Mesenchymal stem cell (in vitro differentiated cells and primary cell): ENCODE measurements around the gene CALM1.

Source experiments
- DNase-seq: peaks from one replicate; pipeline ENCODE4 v3.0.0-alpha.2; 2013
- H2AFZ ChIP-seq: one replicate; pipeline ENCODE4 v1.6.1; 2013; ENCODE audit warnings: low read depth, mild to moderate bottlenecking, control low read depth, inconsistent platforms, low read length, moderate library complexity
- H2AK5ac ChIP-seq: 2 replicates; pipeline ENCODE4 v1.6.1; 2013; ENCODE audit warnings: low read length, moderate library complexity, mild to moderate bottlenecking, inconsistent platforms; ENCODE audit not compliant: severe bottlenecking
- H2BK120ac ChIP-seq: one replicate; pipeline ENCODE4 v1.6.1; 2013; ENCODE audit warnings: low read depth, mild to moderate bottlenecking, inconsistent platforms, low read length, moderate library complexity
- H2BK12ac ChIP-seq, 2 experiments: one replicate each; pipeline ENCODE4 v1.6.1; 2013; ENCODE audit warnings: inconsistent platforms in 2 of 2, low read length in 2 of 2, mild to moderate bottlenecking in 2 of 2, moderate library complexity in 2 of 2, control low read depth in 1 of 2
- H2BK15ac ChIP-seq: one replicate; pipeline ENCODE4 v1.6.1; 2013; ENCODE audit warnings: mild to moderate bottlenecking, low read depth, inconsistent platforms; ENCODE audit not compliant: poor library complexity, severe bottlenecking
- H2BK5ac ChIP-seq: 2 replicates; pipeline ENCODE4 v1.6.1; 2013; ENCODE audit warnings: low read depth, mild to moderate bottlenecking, low read length, control low read depth, inconsistent platforms; ENCODE audit not compliant: poor library complexity, severe bottlenecking
- H3K14ac ChIP-seq, 2 experiments: one replicate each; pipeline ENCODE4 v1.6.1; 2013; ENCODE audit warnings: inconsistent platforms in 2 of 2, low read length in 2 of 2, control low read depth in 1 of 2, mild to moderate bottlenecking in 1 of 2, moderate library complexity in 1 of 2
- H3K18ac ChIP-seq, 2 experiments: one replicate each; pipeline ENCODE4 v1.6.1; 2013; ENCODE audit warnings: inconsistent platforms in 2 of 2, low read length in 2 of 2, control low read depth in 1 of 2, low read depth in 1 of 2, mild to moderate bottlenecking in 1 of 2
- H3K23ac ChIP-seq, 2 experiments: one replicate each; pipeline ENCODE4 v1.6.1; 2013; ENCODE audit warnings: inconsistent platforms in 2 of 2, low read length in 2 of 2, mild to moderate bottlenecking in 2 of 2, moderate library complexity in 2 of 2, control low read depth in 1 of 2
- H3K27ac ChIP-seq: 2 replicates; pipeline ENCODE4 v1.5.1; 2013; ENCODE audit warnings: mild to moderate bottlenecking, moderate library complexity, low read length, control low read depth, inconsistent platforms; ENCODE audit not compliant: poor library complexity, severe bottlenecking
- H3K27me3 ChIP-seq, 2 experiments: 2 replicates each; pipeline versions ENCODE4 v1.6.1 to v1.7.0; 2013; ENCODE audit warnings: low read length in 2 of 2, mild to moderate bottlenecking in 2 of 2, moderate library complexity in 2 of 2, control low read depth in 1 of 2, inconsistent platforms in 1 of 2; ENCODE audit not compliant: control insufficient read depth in 1 of 2, insufficient read depth in 1 of 2
- H3K36me3 ChIP-seq, 2 experiments: 2 replicates each; pipeline versions ENCODE4 v1.6.1 to v1.7.0; 2013; ENCODE audit warnings: low read length in 2 of 2, control low read depth in 1 of 2, inconsistent platforms in 1 of 2, low read depth in 1 of 2, mild to moderate bottlenecking in 1 of 2; ENCODE audit not compliant: insufficient read depth in 2 of 2, control insufficient read depth in 1 of 2
- H3K4ac ChIP-seq, 2 experiments: one replicate each; pipeline ENCODE4 v1.6.1; 2013; ENCODE audit warnings: inconsistent platforms in 2 of 2, low read length in 2 of 2, mild to moderate bottlenecking in 2 of 2, moderate library complexity in 2 of 2, control low read depth in 1 of 2, low read depth in 1 of 2
- H3K4me1 ChIP-seq: 2 replicates; pipeline ENCODE4 v1.6.1; 2013; ENCODE audit warnings: low read depth, low read length, control low read depth; ENCODE audit not compliant: control insufficient read depth, insufficient read depth
- H3K4me2 ChIP-seq: 2 replicates; pipeline ENCODE4 v1.6.1; 2013; ENCODE audit warnings: low read length, mild to moderate bottlenecking, inconsistent platforms; ENCODE audit not compliant: poor library complexity, severe bottlenecking
- H3K4me3 ChIP-seq, 2 experiments: 2 replicates each; pipeline versions ENCODE4 v1.5.1 to v1.7.0; 2013; ENCODE audit warnings: low read length in 2 of 2, mild to moderate bottlenecking in 2 of 2, control low read depth in 1 of 2, low read depth in 1 of 2; ENCODE audit not compliant: insufficient read depth in 1 of 2
- H3K79me1 ChIP-seq: replicated peaks from 2 replicates; pipeline ENCODE4 v1.6.1; 2013; ENCODE audit warnings: mild to moderate bottlenecking, control low read depth, low read length, inconsistent platforms; ENCODE audit not compliant: poor library complexity, severe bottlenecking
- H3K9ac ChIP-seq: 2 replicates; pipeline ENCODE4 v1.7.0; 2013; ENCODE audit warnings: mild to moderate bottlenecking, low read length, moderate library complexity
- H3K9me3 ChIP-seq: 2 replicates; pipeline ENCODE4 v1.7.0; 2013; ENCODE audit warnings: mild to moderate bottlenecking, low read length; ENCODE audit not compliant: control insufficient read depth
- H4K8ac ChIP-seq: one replicate; pipeline ENCODE4 v1.6.1; 2013; ENCODE audit warnings: inconsistent platforms, mild to moderate bottlenecking, low read length, moderate library complexity
- H4K91ac ChIP-seq: one replicate; pipeline ENCODE4 v1.6.1; 2013; ENCODE audit warnings: mild to moderate bottlenecking, low read length, inconsistent platforms
- WGBS: methylation state at CpG from one replicate; pipeline ENCODE4 v1.1.7; 2013; ENCODE audit warnings: mixed read lengths; 5-methylcytosine and 5-hydroxymethylcytosine counted together

Gene CALM1

DNA sequence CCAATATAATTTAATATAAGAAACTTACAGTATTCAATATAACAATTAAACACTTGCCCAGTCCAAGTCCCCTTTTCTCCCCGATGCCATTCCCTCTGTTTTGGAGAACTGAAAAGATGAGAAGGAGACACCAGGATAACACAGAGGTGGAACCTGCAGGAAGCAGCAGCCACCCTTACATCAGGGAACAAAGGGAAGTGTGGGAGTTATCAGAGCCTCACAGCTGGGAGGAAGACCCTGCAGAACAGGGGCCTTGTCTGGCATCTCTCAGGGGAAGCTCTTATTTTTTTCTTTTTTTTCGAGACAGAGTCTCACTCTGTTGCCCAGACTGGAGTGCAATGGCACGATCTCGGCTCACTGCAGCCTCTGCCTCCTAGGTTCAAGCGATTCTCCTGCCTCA, 52.6 kb downstream of the CALM1 start:
- Histone ChIP-seq H3K79me1 (no peaks in the 10 kb centered on the region), H3K9ac (no peak overlapping the region), H3K4ac (no peak overlapping the region), H3K36me3 (no peaks in the 10 kb centered on the region), H2BK15ac (no peak overlapping the region), H3K4me3 (no peak overlapping the region), H2BK5ac (no peak overlapping the region), H3K9me3 (peaks cover 10% of the 10 kb centered on the region), H2BK120ac (no peak overlapping the region), H3K27ac (no peak overlapping the region), H4K91ac (no peak overlapping the region), H3K27me3 (peaks cover 0 to 43% of the 10 kb centered on the region in 2 experiments), H3K14ac (no peak overlapping the region), H2AFZ (no peak overlapping the region), H3K23ac (no peak overlapping the region), H3K4me2 (no peak overlapping the region), H3K4me1 (peaks cover 6% of the 10 kb centered on the region), H3K18ac (no peak overlapping the region), H2AK5ac (no peak overlapping the region), H2BK12ac (no peak overlapping the region), H4K8ac (no peak overlapping the region)
- 78% methylated on average over 4 of the region's 5 CpGs for WGBS
- no peak for DNase-seq

DNA sequence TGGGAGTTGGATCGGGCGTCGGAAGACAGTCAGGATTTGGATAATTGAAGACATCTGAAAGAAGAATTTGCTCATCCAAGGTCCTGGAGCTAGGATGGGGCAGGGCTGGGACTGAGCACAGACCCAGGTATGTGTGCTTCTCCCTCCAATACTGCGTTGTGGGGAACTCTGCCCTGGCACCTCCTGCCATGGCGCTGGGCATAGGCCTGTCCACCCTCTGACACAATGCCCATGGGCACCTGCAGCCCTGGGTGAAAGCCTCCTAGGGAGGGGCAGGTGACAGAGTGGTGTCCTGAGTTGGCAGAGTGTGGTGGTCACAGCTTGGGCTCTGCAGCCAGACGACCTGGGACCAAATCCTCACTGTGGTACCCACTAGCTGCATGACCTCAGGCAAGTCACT, 53.3 kb downstream of the CALM1 start:
- H3K9me3 ChIP-seq, result peaks cover 10% of the 10 kb centered on the region
- no peak overlapping the region for H2AK5ac ChIP-seq
- H3K79me1 ChIP-seq, result no peaks in the 10 kb centered on the region
- no peak overlapping the region for H2AFZ ChIP-seq
- no peak overlapping the region for H2BK15ac ChIP-seq
- H2BK12ac ChIP-seq, result no peak overlapping the region
- H3K14ac ChIP-seq, result no peak overlapping the region
- H3K27me3 ChIP-seq, result peaks cover under 1 to 51% of the 10 kb centered on the region in 2 experiments
- no peak overlapping the region for H3K4me2 ChIP-seq
- H4K91ac ChIP-seq, result no peak overlapping the region
- no peak overlapping the region for H2BK5ac ChIP-seq
- no peak overlapping the region for H3K4me3 ChIP-seq
- H3K23ac ChIP-seq, result no peak overlapping the region
- H2BK120ac ChIP-seq, result no peak overlapping the region
- no peaks in the 10 kb centered on the region for H3K36me3 ChIP-seq
- DNase-seq, result no peak
- H3K4me1 ChIP-seq, result peaks cover 6% of the 10 kb centered on the region
- 93% methylated on average over 5 of the region's 6 CpGs for WGBS
- H3K18ac ChIP-seq, result no peak overlapping the region
- no peak overlapping the region for H3K9ac ChIP-seq
- no peak overlapping the region for H4K8ac ChIP-seq
- H3K4ac ChIP-seq, result no peak overlapping the region
- H3K27ac ChIP-seq, result no peak overlapping the region

DNA sequence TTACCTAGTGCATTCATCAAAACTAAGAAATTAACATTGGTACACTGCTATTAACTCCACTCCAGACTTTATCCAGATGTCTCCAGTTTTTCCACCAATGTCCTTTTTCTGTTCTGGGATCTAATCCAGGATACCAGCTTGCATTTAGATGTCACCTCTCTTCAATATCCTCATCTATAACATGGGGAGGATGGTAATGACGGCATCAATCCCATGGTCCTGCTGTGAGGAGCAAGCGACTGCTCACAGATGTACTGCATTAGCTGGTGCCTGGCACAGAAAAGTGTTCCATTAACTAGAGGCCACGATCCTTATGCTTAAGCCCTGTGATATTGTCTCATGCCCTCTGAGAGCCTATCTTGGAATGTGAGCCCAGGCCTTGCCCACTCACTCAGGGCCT, 53.8 kb downstream of the CALM1 start:
- Histone ChIP-seq H3K27me3 (peaks cover 6 to 56% of the 10 kb centered on the region in 2 experiments), H2BK12ac (no peak overlapping the region), H3K4ac (no peak overlapping the region), H2BK120ac (no peak overlapping the region), H3K14ac (no peak overlapping the region), H3K79me1 (no peaks in the 10 kb centered on the region), H2AK5ac (no peak overlapping the region), H3K18ac (no peak overlapping the region), H4K91ac (no peak overlapping the region), H3K27ac (no peak overlapping the region), H3K23ac (no peak overlapping the region), H3K9me3 (peaks cover 10% of the 10 kb centered on the region), H4K8ac (no peak overlapping the region), H3K4me2 (no peak overlapping the region), H3K4me3 (no peak overlapping the region), H2AFZ (no peak overlapping the region), H2BK15ac (no peak overlapping the region), H3K36me3 (no peaks in the 10 kb centered on the region), H3K4me1 (peaks cover 6% of the 10 kb centered on the region), H3K9ac (no peak overlapping the region), H2BK5ac (no peak overlapping the region)
- 85% methylated on average over 3 of the region's 3 CpGs for WGBS
- DNase-seq, result no peak

- Histone ChIP-seq H2AK5ac (no peak overlapping the region), H3K9ac (no peak overlapping the region), H3K27ac (no peak overlapping the region), H3K27me3 (peaks cover 8 to 64% of the 10 kb centered on the region in 2 experiments), H2BK15ac (no peak overlapping the region), H4K8ac (no peak overlapping the region), H3K4me2 (no peak overlapping the region), H3K18ac (no peak overlapping the region), H2BK5ac (no peak overlapping the region), H3K9me3 (peaks cover 10% of the 10 kb centered on the region), H3K23ac (no peak overlapping the region), H3K4me3 (no peak overlapping the region), H3K14ac (no peak overlapping the region), H4K91ac (no peak overlapping the region), H2BK120ac (no peak overlapping the region), H3K36me3 (no peaks in the 10 kb centered on the region), H2AFZ (no peak overlapping the region), H3K79me1 (no peaks in the 10 kb centered on the region), H3K4me1 (peaks cover 6% of the 10 kb centered on the region), H3K4ac (no peak overlapping the region), H2BK12ac (no peak overlapping the region)
- WGBS, result 91% methylated on average over 11 of the region's 13 CpGs
- DNase-seq, result no peak
Observed at GRCh38 chr14:90451443-90451842, 54.6 kb downstream of the CALM1 start.
